SJSA1 (cell line): ENCODE data around the gene ARMC5. TPM values are rescaled to one million over a fixed set of nuclear protein-coding genes. Genes with fewer than 3 reads are reported as not detected.
A peak's percentile ranks its signal among the peaks of the same experiment; 100 is the strongest.

Experiments used
- DNase-seq, 2 experiments: peaks; one replicate each; pipeline ENCODE4 v3.0.0-alpha.2; 2015 to 2020; ENCODE audit warnings: low spot score in 2 of 2, low read depth in 1 of 2
- H3K27ac ChIP-seq: fragments of 250-450 bp; sonication (Bioruptor Pico); 2 replicates; pipeline ENCODE4 v1.5.1; 2020; ENCODE audit warnings: mild to moderate bottlenecking, moderate library complexity
- H3K27me3 ChIP-seq: fragments of 250-450 bp; sonication (Bioruptor Pico); replicated peaks from 2 replicates; pipeline ENCODE4 v1.5.1; 2020; ENCODE audit warnings: mild to moderate bottlenecking, moderate library complexity
- H3K36me3 ChIP-seq: fragments of 250-450 bp; sonication (Bioruptor Pico); 2 replicates; pipeline ENCODE4 v1.5.1; 2020; ENCODE audit warnings: mild to moderate bottlenecking
- H3K4me1 ChIP-seq: fragments of 250-450 bp; sonication (Bioruptor Pico); replicated peaks from 2 replicates; pipeline ENCODE4 v1.6.1; 2021; ENCODE audit warnings: mild to moderate bottlenecking
- H3K4me3 ChIP-seq: fragments of 250-450 bp; sonication (Bioruptor Pico); 2 replicates; pipeline ENCODE4 v1.5.1; 2020; ENCODE audit warnings: mild to moderate bottlenecking
- H3K9me3 ChIP-seq: fragments of 250-450 bp; sonication (Bioruptor Pico); replicated peaks from 2 replicates; pipeline ENCODE4 v1.5.1; 2020; ENCODE audit warnings: mild to moderate bottlenecking
- total RNA-seq: library from RNA; depleted of rRNA; stranded (reverse); fragments of >200 nt; shearing (Covaris generic); gene quantifications from 2 replicates; pipeline ENCODE4 v1.2.3, GENCODE V29; 2014

ARMC5 gene
- total RNA-seq, 1 experiment from 2014 or later: 11.6 TPM

- Histone ChIP-seq H3K4me1 (peaks cover 20% of the 10 kb centered on the region), H3K27ac (no peak overlapping the region), H3K9me3 (no peaks in the 10 kb centered on the region), H3K27me3 (no peaks in the 10 kb centered on the region), H3K36me3 (peaks cover 30% of the 10 kb centered on the region), H3K4me3 (no peak overlapping the region)
- DNase-seq: no peak
Observed at GRCh38 chr16:31461201-31461920, 2.1 kb downstream of the ARMC5 start.

GRCh38 chr16:31461921-31462804 is 2.9 kb downstream of the ARMC5 start:
- no peak for DNase-seq
- Histone ChIP-seq H3K36me3 (peaks cover 25% of the 10 kb centered on the region), H3K27ac (no peak overlapping the region)

GRCh38 chr16:31464348-31464769 is 5.1 kb downstream of the ARMC5 start:
- no peak for DNase-seq
- no peaks in the 10 kb centered on the region for H3K27me3 ChIP-seq
- H3K27ac ChIP-seq: no peak overlapping the region
- peaks cover 7% of the 10 kb centered on the region for H3K4me1 ChIP-seq
- H3K4me3 ChIP-seq: no peak overlapping the region
- H3K9me3 ChIP-seq: no peaks in the 10 kb centered on the region
- H3K36me3 ChIP-seq: peaks cover 20% of the 10 kb centered on the region

More at GRCh38 chr16:31461921-31462804, 2.9 kb downstream of the ARMC5 start:
- Histone ChIP-seq H3K4me3 (no peak overlapping the region), H3K27me3 (no peaks in the 10 kb centered on the region), H3K9me3 (no peaks in the 10 kb centered on the region), H3K4me1 (peaks cover 19% of the 10 kb centered on the region)

GRCh38 chr16:31464781-31465260 is 5.5 kb downstream of the ARMC5 start:
- no peak for DNase-seq
- H3K36me3 ChIP-seq: peaks cover 18% of the 10 kb centered on the region
- H3K27me3 ChIP-seq: no peaks in the 10 kb centered on the region
- H3K4me1 ChIP-seq: peaks cover 7% of the 10 kb centered on the region
- no peak overlapping the region for H3K4me3 ChIP-seq
- no peaks in the 10 kb centered on the region for H3K9me3 ChIP-seq
- no peak overlapping the region for H3K27ac ChIP-seq

GRCh38 chr16:31465788-31466370 is 6.6 kb downstream of the ARMC5 start:
- Histone ChIP-seq H3K27me3 (no peaks in the 10 kb centered on the region), H3K4me3 (no peak overlapping the region), H3K9me3 (no peaks in the 10 kb centered on the region), H3K4me1 (peaks cover 6% of the 10 kb centered on the region), H3K27ac (no peak overlapping the region), H3K36me3 (peaks cover 18% of the 10 kb centered on the region)
- DNase-seq: no peak

GRCh38 chr16:31466381-31466841 is 7.1 kb downstream of the ARMC5 start:
- no peak for DNase-seq
- H3K36me3 ChIP-seq: peaks cover 18% of the 10 kb centered on the region
- peaks cover 11% of the 10 kb centered on the region for H3K4me1 ChIP-seq
- no peaks in the 10 kb centered on the region for H3K9me3 ChIP-seq
- H3K27ac ChIP-seq: no peak overlapping the region
- H3K27me3 ChIP-seq: no peaks in the 10 kb centered on the region
- H3K4me3 ChIP-seq: no peak overlapping the region

- H3K27me3 ChIP-seq: no peaks in the 10 kb centered on the region
- no peak for DNase-seq
- peaks cover 13% of the 10 kb centered on the region for H3K4me1 ChIP-seq
- no peak overlapping the region for H3K27ac ChIP-seq
- H3K9me3 ChIP-seq: no peaks in the 10 kb centered on the region
- peaks cover 17% of the 10 kb centered on the region for H3K36me3 ChIP-seq
- no peak overlapping the region for H3K4me3 ChIP-seq
Observed at GRCh38 chr16:31467151-31467773, 8.0 kb downstream of the ARMC5 start.

- H3K4me3 ChIP-seq: no peak overlapping the region
- DNase-seq: no peak
- peaks cover 13% of the 10 kb centered on the region for H3K4me1 ChIP-seq
- peaks cover 19% of the 10 kb centered on the region for H3K36me3 ChIP-seq
- H3K27me3 ChIP-seq: no peaks in the 10 kb centered on the region
- no peak overlapping the region for H3K27ac ChIP-seq
- no peaks in the 10 kb centered on the region for H3K9me3 ChIP-seq
Observed at GRCh38 chr16:31467858-31468257, 8.6 kb downstream of the ARMC5 start.

- no peak for DNase-seq
- Histone ChIP-seq H3K36me3 (peaks cover 39% of the 10 kb centered on the region), H3K27me3 (no peaks in the 10 kb centered on the region), H3K4me1 (peaks cover 21% of the 10 kb centered on the region), H3K4me3 (no peak overlapping the region; the same call in 1 of the 2 replicates), H3K27ac (no peak overlapping the region), H3K9me3 (no peaks in the 10 kb centered on the region)
Observed at GRCh38 chr16:31470615-31471014, 11.3 kb downstream of the ARMC5 start.

GRCh38 chr16:31471241-31471874 is 12.1 kb downstream of the ARMC5 start:
- Histone ChIP-seq H3K27ac (peak overlapping the region; percentile 92), H3K4me1 (peaks cover 21% of the 10 kb centered on the region), H3K4me3 (peak overlapping the region; percentile 70), H3K36me3 (peaks cover 42% of the 10 kb centered on the region), H3K27me3 (no peaks in the 10 kb centered on the region), H3K9me3 (no peaks in the 10 kb centered on the region)
- DNase-seq: no peak

GRCh38 chr16:31471875-31472708 is 12.8 kb downstream of the ARMC5 start, which contains the start of gene TGFB1I1:
TGFB1I1 (plus strand) TSS chr16:31472152; CDS start chr16:31472189, 37 bp downstream.
- Histone ChIP-seq H3K27ac (peak within 1 kb of the TSS; percentile 92), H3K27me3 (no peaks in the 10 kb centered on the region), H3K9me3 (no peaks in the 10 kb centered on the region), H3K4me3 (peak within 1 kb of the TSS; percentile 70), H3K36me3 (peaks cover 47% of the 10 kb centered on the region), H3K4me1 (peaks cover 21% of the 10 kb centered on the region)
- DNase-seq: peak; percentile 69 to 89

- Histone ChIP-seq H3K27ac (peak overlapping the region; percentile 92), H3K9me3 (no peaks in the 10 kb centered on the region), H3K36me3 (peaks cover 54% of the 10 kb centered on the region), H3K4me3 (peak overlapping the region; percentile 70), H3K27me3 (no peaks in the 10 kb centered on the region), H3K4me1 (peaks cover 21% of the 10 kb centered on the region)
- DNase-seq: peak; percentile 96 to 98
Observed at GRCh38 chr16:31472709-31473203, 13.5 kb downstream of the ARMC5 start.
